GM21529 (cell line): ENCODE measurements around the gene EID1.
"Not testable (repeated sequence)": the region's sequence is repeated elsewhere in the genome, so short reads cannot be mapped to it uniquely, and the experiment has no call there.

Source experiments
- ATAC-seq: cut with Tn5 transposase; IDR thresholded peaks from one replicate; pipeline ENCODE4 v1.9.1; 2021; ENCODE audit not compliant: unreplicated experiment

Gene EID1

GRCh38 chr15:48877630-48878595 is at the start of gene EID1:
Gene EID1, plus strand, starts transcription at chr15:48878134. Its CDS starts 43 bp downstream, at chr15:48878177.
- peak; percentile 98 for ATAC-seq

- ATAC-seq: no peak
These were observed 49.5 kb upstream of the EID1 start for GRCh38 chr15:48828471-48828870.

GRCh38 chr15:48828906-48829305 is 49.0 kb upstream of the EID1 start:
- ATAC-seq: no peak

GRCh38 chr15:48832648-48833047 is 45.3 kb upstream of the EID1 start:
- no peak for ATAC-seq

GRCh38 chr15:48833526-48834239 is 44.3 kb upstream of the EID1 start:
- ATAC-seq: no peak

GRCh38 chr15:48834756-48835155 is 43.2 kb upstream of the EID1 start:
- ATAC-seq: no peak

- ATAC-seq: no peak
These were observed 35.4 kb upstream of the EID1 start for GRCh38 chr15:48842501-48842900.

GRCh38 chr15:48845123-48845522 is 32.8 kb upstream of the EID1 start:
- ATAC-seq: no peak

- ATAC-seq: no peak
These were observed 27.3 kb upstream of the EID1 start for GRCh38 chr15:48850648-48851047.

- no peak for ATAC-seq
These were observed 26.0 kb upstream of the EID1 start for GRCh38 chr15:48851956-48852355.

- ATAC-seq: not testable (repeated sequence)
These were observed 23.5 kb upstream of the EID1 start for GRCh38 chr15:48854434-48854833.

GRCh38 chr15:48855501-48856440 is 22.2 kb upstream of the EID1 start:
- no peak for ATAC-seq

- ATAC-seq: no peak
These were observed 21.0 kb upstream of the EID1 start for GRCh38 chr15:48856942-48857341.

- ATAC-seq: no peak
These were observed 19.5 kb upstream of the EID1 start for GRCh38 chr15:48858401-48858800.

GRCh38 chr15:48859426-48859825 is 18.5 kb upstream of the EID1 start:
- no peak for ATAC-seq

- ATAC-seq: no peak
These were observed 16.0 kb upstream of the EID1 start for GRCh38 chr15:48861813-48862431.

GRCh38 chr15:48862705-48863104 is 15.2 kb upstream of the EID1 start:
- ATAC-seq: no peak

- no peak for ATAC-seq
These were observed 12.4 kb upstream of the EID1 start for GRCh38 chr15:48865370-48866079.

- no peak for ATAC-seq
These were observed 11.8 kb upstream of the EID1 start for GRCh38 chr15:48866141-48866563.

GRCh38 chr15:48868023-48868422 is 9.9 kb upstream of the EID1 start:
- ATAC-seq: no peak
